Measurements from ENCODE around the gene LRRC7. TPM values are rescaled to one million over a fixed set of nuclear protein-coding genes. Genes with fewer than 3 reads are reported as not detected.
"Not testable (repeated sequence)": the region's sequence is repeated elsewhere in the genome, so short reads cannot be mapped to it uniquely, and the experiment has no call there.

Gene LRRC7
- polyA plus RNA-seq, 1 experiment = 0.22 TPM

GRCh38 chr1:69920426-69920825 is 352.7 kb downstream of the LRRC7 start:
- POLR2A ChIA-PET = no interaction called here
- Histone ChIP-seq H3K4me3 (ENCODE audit: low read depth, low read length) (no peak overlapping the region), H3K27me3 (ENCODE audit: control insufficient read depth, insufficient read depth, low read length) (no peaks in the 10 kb centered on the region), H3K36me3 (ENCODE audit: control insufficient read depth, insufficient read depth, low read length) (no peaks in the 10 kb centered on the region)
- DNase-seq (ENCODE audit: low read depth) = no peak
- TF ChIP-seq, protein P1, sequence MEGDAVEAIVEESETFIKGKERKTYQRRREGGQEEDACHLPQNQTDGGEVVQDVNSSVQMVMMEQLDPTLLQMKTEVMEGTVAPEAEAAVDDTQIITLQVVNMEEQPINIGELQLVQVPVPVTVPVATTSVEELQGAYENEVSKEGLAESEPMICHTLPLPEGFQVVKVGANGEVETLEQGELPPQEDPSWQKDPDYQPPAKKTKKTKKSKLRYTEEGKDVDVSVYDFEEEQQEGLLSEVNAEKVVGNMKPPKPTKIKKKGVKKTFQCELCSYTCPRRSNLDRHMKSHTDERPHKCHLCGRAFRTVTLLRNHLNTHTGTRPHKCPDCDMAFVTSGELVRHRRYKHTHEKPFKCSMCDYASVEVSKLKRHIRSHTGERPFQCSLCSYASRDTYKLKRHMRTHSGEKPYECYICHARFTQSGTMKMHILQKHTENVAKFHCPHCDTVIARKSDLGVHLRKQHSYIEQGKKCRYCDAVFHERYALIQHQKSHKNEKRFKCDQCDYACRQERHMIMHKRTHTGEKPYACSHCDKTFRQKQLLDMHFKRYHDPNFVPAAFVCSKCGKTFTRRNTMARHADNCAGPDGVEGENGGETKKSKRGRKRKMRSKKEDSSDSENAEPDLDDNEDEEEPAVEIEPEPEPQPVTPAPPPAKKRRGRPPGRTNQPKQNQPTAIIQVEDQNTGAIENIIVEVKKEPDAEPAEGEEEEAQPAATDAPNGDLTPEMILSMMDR (IDR thresholded peaks at IDR 0.05; ENCODE audit: insufficient read depth, low read depth, low read length) = no peak
- CTCF ChIA-PET = no interaction called here

DNA sequence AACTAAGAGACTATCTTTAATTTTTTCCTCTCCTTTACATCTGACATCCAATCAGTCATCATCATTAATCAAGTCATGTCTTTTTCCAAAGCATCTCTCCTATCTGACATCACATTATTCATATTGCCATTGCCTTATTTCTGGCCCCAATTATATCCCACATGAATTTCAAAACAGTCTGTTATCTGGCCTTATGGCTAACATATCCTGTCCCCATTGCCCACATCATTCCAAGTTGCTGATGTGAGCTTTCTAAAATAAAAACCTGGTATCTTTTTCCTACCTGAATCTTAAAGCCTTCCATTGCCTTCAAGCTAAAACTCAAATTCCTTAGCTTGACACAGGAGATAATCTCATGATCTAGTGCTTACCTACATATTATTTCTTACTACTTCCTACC is 353.8 kb downstream of the LRRC7 start:
- H3K36me3 ChIP-seq (ENCODE audit: control insufficient read depth, insufficient read depth, low read length) = no peaks in the 10 kb centered on the region
- DNase-seq (ENCODE audit: low read depth) = no peak
- CTCF ChIA-PET = no interaction called here
- no peak overlapping the region for H3K4me3 ChIP-seq (ENCODE audit: low read depth, low read length)
- POLR2A ChIA-PET = no interaction called here
- H3K27me3 ChIP-seq (ENCODE audit: control insufficient read depth, insufficient read depth, low read length) = no peaks in the 10 kb centered on the region
- TF ChIP-seq, protein P1 (IDR thresholded peaks at IDR 0.05; ENCODE audit: insufficient read depth, low read depth, low read length) = no peak

DNA sequence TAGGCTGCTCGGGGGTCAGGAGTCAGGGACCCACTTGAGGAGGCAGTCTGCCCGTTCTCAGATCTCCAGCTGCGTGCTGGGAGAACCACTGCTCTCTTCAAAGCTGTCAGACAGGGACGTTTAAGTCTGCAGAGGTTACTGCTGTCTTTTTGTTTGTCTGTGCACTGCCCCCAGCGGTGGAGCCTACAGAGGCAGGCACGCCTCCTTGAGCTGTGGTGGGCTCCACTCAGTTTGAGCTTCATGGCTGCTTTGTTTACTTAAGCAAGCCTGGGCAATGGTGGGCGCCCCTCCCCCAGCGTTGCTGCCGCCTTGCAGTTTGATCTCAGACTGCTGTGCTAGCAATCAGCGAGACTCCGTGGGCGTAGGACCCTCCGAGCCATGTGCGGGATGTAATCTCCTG is 360.5 kb downstream of the LRRC7 start:
- CTCF ChIA-PET; H3K4me3 ChIP-seq (ENCODE audit: low read depth, low read length); POLR2A ChIA-PET; H3K27me3 ChIP-seq (ENCODE audit: control insufficient read depth, insufficient read depth, low read length); DNase-seq (ENCODE audit: low read depth); H3K36me3 ChIP-seq (ENCODE audit: control insufficient read depth, insufficient read depth, low read length): not testable (repeated sequence)

GRCh38 chr1:69929308-69930057 is 361.8 kb downstream of the LRRC7 start:
- CTCF ChIA-PET = no interaction called here
- DNase-seq (ENCODE audit: low read depth) = no peak
- TF ChIP-seq, protein P1 (IDR thresholded peaks at IDR 0.05; ENCODE audit: insufficient read depth, low read depth, low read length) = no peak
- POLR2A ChIA-PET = no interaction called here
- H3K36me3 ChIP-seq (ENCODE audit: control insufficient read depth, insufficient read depth, low read length) = no peaks in the 10 kb centered on the region
- H3K27me3 ChIP-seq (ENCODE audit: control insufficient read depth, insufficient read depth, low read length) = no peaks in the 10 kb centered on the region
- no peak overlapping the region for H3K4me3 ChIP-seq (ENCODE audit: low read depth, low read length)

DNA sequence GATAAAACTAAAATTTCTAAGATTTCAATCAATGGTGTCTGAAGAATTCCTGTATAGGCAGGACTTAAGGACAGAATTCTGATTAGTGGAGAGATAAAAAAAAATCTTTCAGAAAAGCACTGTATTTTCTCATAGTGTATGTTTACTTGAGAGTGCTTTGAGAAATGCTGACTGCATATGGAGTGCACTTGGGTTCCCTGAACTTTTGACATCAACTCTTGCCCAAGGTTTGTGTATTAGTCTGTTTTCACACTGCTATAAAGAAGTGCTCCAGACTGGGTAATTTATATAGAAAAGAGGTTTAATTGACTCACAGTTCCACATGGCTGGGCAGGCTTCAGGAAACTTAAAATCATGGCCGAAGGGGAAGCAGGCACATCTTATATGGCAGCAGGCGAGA is 362.7 kb downstream of the LRRC7 start:
- ChIA-PET POLR2A (no interaction called here), CTCF (no interaction called here)
- Histone ChIP-seq H3K36me3 (ENCODE audit: control insufficient read depth, insufficient read depth, low read length) (no peaks in the 10 kb centered on the region), H3K4me3 (ENCODE audit: low read depth, low read length) (no peak overlapping the region), H3K27me3 (ENCODE audit: control insufficient read depth, insufficient read depth, low read length) (no peaks in the 10 kb centered on the region)
- TF ChIP-seq, protein P1 (IDR thresholded peaks at IDR 0.05; ENCODE audit: insufficient read depth, low read depth, low read length) = no peak
- DNase-seq (ENCODE audit: low read depth) = no peak

DNA sequence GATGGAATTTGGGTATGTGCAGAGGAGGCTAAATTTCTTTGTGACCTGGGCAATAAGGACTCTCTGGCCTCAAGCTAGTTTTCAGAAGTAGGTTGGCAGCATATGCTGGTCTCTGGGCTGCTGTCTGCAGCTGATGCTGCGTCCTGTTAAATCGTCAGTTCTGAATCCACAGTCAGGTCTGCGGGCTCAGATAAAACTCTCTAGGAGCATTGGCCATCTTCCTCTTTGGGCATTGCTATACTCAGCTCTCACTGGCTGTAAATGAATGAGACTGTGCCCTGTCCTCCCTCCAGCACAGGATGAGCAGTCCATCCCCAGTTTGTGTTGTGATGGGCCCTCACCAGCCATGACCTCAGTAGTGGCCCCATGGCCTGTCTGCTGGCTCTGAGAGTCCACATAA is 365.0 kb downstream of the LRRC7 start:
- Histone ChIP-seq H3K27me3 (ENCODE audit: control insufficient read depth, insufficient read depth, low read length) (no peaks in the 10 kb centered on the region), H3K4me3 (ENCODE audit: low read depth, low read length) (no peak overlapping the region), H3K36me3 (ENCODE audit: control insufficient read depth, insufficient read depth, low read length) (no peaks in the 10 kb centered on the region)
- TF ChIP-seq, protein P1 (IDR thresholded peaks at IDR 0.05; ENCODE audit: insufficient read depth, low read depth, low read length) = no peak
- POLR2A ChIA-PET = interaction anchor here (0.6 kb wide), 1 partner anchor 78 kb away, joined by 3 read pairs; no protein-coding TSS in a partner anchor
- CTCF ChIA-PET = interaction anchor here (1.5 kb wide), 1 partner anchor 21 kb away, joined by 3 read pairs; no protein-coding TSS in a partner anchor
- no peak for DNase-seq (ENCODE audit: low read depth)
